HG03558 (cell line): ENCODE data around the gene DVL1.
"Not testable (repeated sequence)": the region's sequence is repeated elsewhere in the genome, so short reads cannot be mapped to it uniquely, and the experiment has no call there.

Experiments
- ATAC-seq: cut with Tn5 transposase; IDR thresholded peaks from one replicate; pipeline ENCODE4 v1.9.1; 2021; ENCODE audit warnings: moderate number of reproducible peaks; ENCODE audit not compliant: unreplicated experiment; ENCODE audit errors: extremely low read depth

DVL1 gene

DNA sequence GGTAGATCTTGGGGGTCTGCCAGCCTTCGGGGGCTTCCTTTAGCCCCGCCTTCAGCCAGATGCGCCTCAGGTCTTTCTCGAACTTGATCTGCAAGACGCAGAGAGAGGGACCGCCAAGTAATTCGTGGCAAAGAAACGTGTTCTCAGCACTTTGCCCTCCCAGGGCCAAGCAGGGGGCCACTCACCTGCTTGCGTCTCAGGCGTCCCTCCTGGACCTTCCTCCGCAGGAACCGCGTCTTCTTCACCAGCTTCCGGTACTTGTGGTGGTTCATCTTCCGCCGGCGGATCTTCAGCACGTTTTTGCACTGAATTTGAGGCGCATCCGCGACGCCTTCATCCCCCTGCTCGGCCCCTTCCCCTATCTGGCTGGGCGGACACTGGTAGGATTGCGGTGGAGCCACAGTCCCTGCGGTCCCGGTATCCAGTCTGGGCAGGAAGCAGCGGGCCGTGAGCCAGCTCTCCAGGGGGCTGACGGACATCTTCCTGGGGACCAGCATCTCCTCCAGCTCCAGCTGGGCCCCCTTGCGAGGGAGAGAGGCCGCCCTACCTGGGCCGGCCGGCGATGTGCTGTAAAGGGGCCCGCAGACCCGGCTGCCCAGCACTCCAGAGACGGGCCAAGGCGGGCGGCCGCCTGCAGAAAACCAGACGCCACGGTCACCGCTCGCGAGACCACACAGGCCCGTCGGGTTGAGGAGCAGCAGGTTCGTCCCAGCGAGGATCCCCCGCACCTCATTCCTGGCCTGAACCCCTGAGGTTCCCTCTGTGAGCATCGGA lies 24.8 kb upstream of the DVL1 start:
- ATAC-seq = no peak

DNA sequence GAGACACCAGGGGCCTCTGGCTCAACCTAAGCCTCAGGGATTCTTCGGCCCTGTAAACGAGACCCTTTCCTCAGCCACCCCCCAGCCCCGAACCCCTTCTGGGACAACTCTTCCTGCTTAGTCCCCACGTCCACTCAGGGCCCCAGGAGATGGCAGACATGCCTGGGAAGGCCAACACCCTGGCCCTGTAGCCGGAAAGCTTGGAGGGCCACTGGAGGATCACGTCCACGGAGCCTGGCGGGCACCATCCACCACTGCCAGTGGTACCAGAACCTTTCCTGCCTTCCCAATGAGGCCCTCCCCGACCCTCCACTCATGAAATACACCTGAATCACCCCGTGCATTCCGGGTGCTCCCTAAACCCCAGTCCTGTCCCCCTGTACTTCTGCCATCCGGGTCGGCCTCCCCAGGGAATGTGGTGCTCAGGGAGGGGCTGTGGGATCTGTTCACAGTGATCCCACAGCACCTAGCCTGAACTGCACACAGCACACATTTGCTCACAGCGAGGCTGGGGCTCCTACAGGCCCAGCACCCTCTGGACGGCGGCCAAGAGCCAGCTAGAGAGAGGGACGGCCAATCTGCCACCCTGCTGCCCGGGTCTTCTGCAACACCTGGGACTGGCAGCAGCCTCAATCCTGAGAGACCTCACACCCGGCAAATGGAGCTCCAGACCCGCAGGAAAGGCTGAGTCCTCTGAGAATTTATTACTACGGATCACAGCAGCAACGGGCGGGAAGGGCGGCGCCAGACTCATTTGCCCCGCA lies 24.0 kb upstream of the DVL1 start:
- no peak for ATAC-seq

DNA sequence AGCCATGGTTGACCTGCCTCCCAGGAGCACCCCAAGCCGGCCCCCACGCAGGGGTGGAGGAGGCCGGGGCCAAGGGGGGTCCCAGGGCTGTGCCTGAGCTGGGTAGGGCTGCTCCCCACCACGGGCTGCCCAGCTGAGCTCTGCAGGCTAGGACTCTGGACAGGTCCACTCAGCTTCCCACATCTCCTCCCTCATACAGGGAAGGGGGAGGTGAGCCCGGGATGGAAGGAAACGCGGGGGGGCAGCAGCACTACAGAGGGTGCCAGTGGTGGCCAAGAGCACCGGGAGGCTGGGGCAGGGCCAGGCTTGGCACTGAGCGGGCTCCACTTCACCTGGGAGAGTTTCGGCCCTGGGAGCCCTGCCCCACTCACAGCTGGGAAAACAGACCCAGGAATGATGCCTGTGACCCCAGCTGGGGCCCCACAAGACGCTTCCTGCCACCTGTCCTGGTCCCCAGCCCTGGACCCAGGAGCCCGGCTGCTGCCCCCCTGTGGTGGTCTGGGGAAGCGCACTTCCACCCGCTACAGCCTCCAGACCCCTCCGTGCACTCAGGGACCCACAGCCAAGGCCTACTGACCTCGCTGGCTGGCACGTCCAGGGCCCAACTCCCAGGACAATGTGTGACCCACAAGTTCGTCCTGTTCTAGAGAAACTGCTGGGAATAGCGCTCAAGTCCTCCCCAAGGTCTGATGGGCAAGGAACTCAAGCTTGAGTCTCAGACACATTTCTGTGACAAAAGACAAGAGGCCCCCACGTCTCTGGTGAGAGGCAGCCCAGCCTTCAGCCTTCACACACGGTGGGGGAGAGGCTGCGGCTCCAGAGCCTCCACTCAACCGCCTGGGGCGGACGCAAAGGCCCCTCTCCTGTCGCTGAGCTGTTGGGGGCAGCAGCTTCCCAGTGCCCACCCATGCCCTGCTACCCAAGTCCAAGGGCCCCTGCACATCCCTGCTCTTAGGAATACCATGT lies 22.8 kb upstream of the DVL1 start:
- ATAC-seq = no peak

DNA sequence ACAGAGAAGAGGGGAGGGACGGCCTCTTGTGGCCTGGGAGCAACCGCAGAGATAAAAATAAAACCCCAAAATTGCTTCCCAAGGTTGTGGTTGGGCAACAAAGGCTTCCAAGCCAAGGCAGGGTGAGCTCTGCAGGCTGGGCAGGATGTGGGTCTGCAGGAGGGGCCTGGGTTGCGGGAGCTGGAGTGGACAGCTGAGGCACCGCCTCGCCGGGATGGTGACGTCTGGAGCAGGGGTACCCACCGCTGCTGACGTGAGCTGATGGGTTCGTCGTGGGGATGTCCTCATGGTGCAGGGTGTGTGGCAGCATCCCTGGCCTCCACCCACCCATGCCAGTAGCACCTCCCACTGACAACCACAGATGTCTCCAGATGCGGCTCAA lies 22.1 kb upstream of the DVL1 start:
- ATAC-seq = no peak

DNA sequence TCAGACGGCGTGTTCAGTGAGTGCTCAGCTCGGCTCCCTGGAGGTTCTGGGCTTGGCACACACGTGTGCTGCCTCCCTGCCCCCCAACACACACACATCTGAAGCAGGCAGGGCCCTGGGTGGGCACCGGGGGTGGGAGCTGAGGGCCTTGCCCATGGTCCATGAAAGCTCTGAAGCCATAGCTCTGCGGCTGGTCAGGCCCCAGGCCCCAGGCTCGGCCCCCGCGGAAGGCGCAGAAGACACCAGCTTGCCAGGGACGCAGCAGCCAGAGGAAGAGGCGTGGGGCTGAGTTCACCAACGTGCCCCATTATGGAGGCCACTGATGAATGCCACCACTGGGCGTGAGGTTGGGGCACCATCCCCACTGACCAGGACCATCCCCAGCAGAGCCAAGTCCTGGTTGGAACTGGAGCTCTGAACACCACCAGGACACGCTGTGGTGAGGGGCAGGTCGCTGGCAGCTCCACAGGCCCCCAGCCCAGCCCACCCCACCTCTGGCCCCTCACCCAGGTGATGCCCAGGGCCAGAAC lies 21.6 kb upstream of the DVL1 start:
- ATAC-seq = no peak

DNA sequence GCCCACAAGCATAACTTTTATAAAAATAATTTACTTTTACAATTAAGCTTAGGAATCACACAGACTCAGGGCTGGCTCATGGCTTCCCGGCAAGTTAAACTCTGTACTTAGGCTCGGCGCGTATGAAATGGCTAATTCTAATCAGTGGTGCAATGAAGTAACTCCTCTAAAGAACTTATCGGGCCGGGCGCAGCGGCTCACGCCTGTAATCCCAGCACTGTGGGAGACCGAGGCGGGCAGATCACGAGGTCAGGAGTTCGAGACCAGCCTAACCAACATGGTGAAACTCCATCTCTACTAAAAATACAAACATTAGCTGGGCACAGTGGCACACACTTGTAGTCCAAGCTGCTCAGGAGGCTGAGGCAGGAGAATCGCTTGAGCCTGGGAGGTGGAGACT lies 20.9 kb upstream of the DVL1 start:
- ATAC-seq = not testable (repeated sequence)

DNA sequence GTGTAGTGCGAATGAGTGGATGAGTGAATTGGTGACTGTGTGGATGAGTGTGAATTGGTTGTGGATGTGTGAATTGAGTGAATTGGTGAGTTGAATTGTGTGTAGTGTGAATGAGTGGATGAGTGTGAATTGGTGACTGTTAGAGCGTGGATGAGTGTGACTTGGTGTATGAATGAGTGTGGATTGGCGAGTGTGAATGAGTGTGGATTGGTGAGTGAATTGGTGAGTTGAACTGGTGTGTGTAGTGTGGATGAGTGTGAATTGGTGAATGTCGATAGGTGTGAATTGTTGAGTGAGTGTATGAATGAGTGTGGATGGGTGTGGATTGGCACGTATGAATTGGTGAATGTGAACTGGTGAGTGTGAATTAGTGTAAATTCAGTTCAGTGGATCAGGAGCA lies 18.1 kb upstream of the DVL1 start:
- ATAC-seq = no peak

DNA sequence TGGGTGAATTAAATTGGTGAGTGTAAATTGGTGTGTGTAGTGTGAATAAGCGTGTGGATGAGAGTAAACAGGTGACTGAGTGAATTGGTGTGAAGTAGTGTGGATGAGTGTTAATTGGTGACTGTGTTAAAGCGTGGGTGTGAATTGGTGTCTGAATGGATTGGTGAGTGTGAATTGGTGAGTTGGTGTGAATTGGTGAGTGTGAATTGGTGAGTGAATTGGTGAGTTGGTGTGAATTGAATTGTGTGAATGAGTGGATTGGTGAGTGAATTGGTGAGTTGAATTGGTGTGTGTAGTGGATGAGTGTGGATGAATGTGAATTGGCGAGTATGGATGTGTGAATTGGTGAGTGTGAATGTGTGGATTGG lies 17.5 kb upstream of the DVL1 start:
- no peak for ATAC-seq

DNA sequence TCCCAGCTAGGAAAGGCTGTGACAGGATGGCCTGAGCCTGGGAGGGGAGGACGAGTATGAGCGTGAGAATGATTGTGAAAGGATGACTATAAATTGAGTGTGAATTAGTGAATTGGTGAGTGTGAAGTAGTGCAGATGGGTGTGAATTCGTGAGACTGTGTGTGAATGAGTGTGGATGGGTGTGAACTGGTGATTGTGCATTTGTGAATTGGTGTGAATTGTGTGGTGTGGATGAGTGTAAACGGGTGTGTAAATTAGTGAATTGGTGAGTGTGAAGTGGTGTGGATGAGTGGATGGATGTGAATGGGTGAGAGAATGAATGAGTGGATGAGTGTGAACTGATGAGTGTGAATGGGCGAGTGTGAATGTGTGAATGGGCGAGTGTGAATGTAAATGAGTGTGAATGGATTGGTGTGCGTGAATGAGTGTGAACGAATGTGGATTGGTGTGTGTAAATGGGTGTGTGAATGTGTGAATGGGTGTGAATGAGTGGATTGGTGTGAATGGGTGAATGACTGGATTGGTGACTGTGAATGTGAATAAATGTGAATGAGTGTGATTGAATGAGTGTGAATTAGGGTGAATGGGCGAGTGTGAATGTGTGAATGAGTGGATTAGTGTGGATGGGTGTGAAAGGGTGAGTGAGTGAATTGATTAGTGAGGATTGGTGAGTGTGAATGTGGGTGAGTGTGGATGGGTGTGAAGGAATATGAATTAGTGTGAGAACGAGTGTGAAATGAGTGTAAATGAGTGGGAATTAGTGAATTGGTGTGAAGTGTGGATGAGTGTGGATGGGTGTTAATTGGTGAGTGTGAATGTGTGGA lies 16.9 kb upstream of the DVL1 start:
- no peak for ATAC-seq

DNA sequence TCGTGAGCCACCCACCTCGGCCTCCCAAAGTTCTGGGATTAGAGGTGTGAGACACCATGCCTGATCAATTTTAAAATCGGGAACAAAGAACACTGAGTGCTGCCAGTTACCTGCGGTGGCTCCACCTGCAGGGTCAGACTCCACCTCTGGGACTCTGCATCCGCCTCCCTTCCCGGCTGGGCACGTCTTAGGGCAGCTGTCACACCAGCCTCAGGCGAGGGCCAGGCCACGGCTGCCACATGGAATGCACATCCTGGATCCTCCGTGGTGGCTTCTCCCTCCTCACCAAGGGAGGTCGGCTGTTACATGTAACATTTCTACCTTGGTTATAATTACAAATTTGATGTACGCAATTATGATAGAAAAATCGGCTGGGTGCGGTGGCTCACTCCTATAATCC lies 15.0 kb upstream of the DVL1 start:
- no peak for ATAC-seq

DNA sequence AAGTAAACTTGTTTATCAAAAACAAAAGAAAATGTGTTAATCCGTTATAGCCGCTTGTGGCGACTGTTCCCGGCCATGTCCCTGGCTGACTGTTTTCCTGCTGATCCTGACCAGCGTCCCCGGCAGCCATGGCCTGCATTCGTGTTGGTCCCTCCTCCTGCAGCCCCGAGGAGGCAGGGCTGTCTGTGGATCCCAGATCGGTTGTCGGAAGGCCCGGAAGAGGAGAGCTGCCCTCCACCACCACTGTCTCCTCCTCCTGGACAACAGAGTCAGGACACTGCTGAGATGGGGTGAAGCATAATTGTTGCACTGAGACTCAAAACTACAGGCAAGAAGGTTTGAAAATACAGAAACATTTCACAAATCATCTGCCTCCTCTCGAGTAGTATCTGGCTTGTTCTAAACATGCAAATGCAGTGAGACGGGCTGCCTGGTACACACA lies 12.8 kb upstream of the DVL1 start:
- ATAC-seq = no peak

DNA sequence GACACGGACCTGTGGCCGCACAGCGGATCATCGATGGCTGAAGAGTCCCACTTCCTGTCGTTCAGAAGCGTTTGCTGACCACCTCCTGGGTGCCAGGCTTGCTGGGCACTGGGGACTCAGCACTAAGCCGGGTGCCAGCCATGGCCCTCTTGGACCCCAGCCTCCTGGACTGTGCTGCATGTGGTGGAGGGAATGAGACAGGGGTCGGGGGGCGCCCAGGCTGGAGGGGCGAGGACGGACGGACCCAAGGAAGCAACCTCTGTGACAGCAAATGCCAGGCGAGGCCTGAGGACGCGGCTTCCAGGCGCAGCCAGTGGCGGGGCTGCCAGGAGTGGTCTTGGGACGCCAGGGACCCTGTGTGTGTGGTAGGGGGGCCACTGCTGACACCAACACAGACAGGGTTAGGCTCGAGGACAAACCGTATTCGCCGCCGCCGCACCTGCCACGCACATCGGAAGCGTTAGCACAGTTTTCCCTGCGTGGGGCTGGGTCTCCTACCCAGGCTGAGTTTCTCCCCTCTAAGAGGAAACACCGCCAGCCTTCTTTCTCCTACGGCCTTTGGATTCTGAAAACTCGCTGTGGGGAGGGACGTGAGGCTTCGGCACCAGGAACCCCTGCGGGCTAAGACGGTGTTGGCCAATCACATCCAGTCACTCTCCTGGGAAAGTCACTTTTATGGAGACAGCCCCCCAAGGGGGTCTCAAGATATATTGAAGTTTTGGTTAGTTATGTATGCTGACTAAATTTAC lies 12.2 kb upstream of the DVL1 start:
- no peak for ATAC-seq

DNA sequence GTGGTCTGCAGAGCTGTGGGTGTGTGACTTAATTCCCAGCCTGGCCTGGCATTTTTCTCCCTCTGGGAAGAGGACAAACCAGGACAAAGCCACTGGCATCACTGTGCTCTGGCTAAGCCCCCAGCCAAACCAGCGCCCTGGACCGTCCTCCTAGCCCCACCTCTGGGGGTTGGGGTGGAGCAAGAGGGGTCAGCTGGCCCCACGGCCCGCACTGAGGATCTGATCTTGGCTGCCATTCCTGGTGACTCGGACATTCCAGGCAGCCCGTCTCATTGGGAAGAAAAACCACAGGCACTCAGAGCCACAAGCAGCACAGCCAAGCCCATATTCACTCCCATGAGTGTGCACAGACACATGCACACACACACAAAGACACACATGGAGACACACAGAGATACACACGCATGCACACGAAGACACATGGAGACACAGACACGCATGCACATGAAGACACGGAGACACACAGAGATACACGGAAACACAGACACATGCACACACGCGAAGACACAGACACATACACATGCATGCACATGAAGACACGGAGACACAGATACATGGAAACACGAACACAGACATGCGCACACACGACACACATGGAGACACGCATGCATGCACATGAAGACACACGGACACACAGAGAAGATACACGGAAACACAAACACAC lies 11.4 kb upstream of the DVL1 start:
- ATAC-seq = no peak

DNA sequence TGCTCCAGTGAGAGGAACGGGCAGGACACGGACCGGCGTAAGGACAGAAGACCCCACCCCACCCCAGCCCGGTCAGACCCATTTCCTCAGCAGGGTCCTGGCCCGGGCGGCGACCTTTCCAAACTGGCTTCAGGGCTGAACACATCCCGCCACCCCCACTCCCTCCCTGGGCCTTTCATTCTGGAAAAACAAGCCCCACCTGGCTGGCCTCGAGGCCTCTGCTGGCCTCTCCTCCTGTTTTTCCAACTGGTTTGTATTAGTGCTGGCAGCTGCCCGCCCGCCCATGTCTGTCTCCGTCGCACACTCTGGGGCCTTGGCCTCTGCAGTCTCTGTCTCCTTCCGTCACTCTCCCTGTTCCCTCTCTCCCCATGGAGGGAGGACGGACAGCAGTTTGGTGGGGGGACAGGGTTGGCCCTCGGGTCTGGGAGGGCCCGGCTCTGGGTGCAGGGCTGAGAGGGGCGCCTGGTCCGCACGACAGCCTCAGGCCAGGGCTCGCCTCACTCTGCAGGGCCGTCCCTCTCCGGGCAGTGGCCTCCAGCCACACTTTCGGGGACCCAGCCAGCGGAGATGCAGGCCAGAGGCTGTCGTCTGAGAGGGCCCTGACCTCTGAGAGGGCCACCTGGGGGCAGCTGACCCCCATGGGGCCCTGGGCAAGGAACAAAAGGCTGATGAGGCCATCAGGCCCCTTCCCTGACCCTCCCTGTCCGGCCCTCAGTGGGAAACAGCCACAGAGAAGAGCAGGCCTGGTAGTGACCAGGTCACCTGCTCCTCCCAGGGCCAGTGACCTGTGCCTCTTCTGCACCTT lies 10.6 kb upstream of the DVL1 start:
- no peak for ATAC-seq

DNA sequence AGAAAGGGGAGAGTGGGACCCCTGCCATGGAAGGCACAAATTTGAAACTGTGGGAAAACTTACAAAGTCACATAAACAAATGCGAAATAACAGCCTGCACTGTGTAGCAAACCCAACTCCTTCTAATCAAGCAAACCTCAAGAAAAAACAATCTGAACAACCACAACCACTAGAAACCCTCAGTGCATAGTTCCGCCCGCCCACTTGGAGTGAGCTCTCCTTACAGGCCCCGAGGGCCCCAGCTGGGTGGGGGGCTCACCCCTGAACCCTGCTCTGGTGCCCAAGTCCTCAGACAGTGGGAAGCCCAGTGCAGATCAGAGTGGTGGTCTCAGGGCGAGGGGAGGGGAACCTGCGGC lies 10.1 kb upstream of the DVL1 start:
- ATAC-seq = no peak

DNA sequence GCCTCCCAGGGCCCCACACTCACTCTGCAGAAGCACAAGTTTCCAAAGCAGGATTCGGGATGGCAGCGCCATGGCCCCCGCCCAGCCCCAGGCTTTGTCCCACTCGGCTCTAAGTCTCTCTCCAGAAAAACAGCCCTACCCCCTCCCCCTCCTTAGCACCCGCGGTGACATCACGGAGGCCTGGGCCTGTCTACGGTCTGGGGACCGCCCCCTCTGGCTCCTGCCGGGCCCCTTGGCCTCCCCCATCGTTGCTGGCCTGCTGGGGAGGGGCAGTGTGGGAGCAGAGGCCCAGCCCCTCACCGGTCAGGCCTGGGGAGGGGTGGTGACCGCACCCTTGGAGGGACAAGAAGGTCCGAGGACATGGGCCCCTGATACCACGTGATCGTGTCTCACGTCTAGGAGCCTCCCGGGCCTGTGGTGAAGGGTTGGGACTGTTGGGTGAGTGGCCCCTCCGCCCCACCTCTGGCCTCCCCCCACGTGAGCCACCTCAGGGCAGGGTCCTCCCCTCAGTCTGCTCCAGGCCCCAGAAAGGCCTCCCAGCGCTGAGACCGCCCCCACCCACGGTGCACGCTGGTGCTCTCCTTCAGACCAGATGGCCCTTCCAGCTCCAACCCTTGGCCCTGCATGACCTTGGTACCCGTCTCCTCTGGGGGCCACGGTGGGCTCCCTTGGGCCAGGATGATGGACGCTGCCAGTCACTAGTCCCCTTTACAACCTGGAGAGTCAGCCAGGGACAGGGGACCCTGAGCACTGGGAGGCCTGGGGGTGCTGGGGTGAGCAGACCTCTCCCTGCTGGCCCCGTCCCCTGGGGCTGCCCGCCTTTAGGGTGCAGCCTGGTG lies 9.4 kb upstream of the DVL1 start, which contains the start of gene MXRA8:
MXRA8 (minus strand) TSS at position 123 of the 839 bp plus-strand sequence; CDS start at position 72, 51 bp downstream.
- ATAC-seq = no peak
